ENCODE data around the gene GPR142.

Gene GPR142

GRCh38 chr17:74394275-74394950 lies 27.1 kb downstream of the GPR142 start:
- Histone ChIP-seq H3K4me2 (ENCODE audit: low read depth, low read length, poor library complexity, severe bottlenecking) (no peak overlapping the region), H3K79me2 (ENCODE audit: insufficient read depth, low read length) (no peaks in the 10 kb centered on the region), H3K9me3 (ENCODE audit: insufficient read depth, low read depth, low read length) (no peaks in the 10 kb centered on the region), H3K9ac (ENCODE audit: low read depth, low read length, poor library complexity, severe bottlenecking) (no peak overlapping the region), H3K27me3 (ENCODE audit: insufficient read depth, low read length, poor library complexity, severe bottlenecking) (no peaks in the 10 kb centered on the region), H3K4me3 (ENCODE audit: low read length, poor library complexity, severe bottlenecking) (no peak overlapping the region), H3F3A (ENCODE audit: low read depth) (no peaks in the 10 kb centered on the region), H3K36me3 (ENCODE audit: insufficient read depth, low read length) (no peaks in the 10 kb centered on the region), H3K4me1 (ENCODE audit: insufficient read depth, low read length, poor library complexity, severe bottlenecking) (no peaks in the 10 kb centered on the region), H3K9me2 (replicated peaks; ENCODE audit: low read depth, low read length) (no peaks in the 10 kb centered on the region), H4K20me1 (ENCODE audit: insufficient read depth, low read length, poor library complexity, severe bottlenecking) (no peaks in the 10 kb centered on the region), H2AFZ (ENCODE audit: low read length) (no peak overlapping the region)
- no peak for TF ChIP-seq CTCF (conservative IDR thresholded peaks at IDR 0.05; ENCODE audit: low read length)
- TF ChIP-seq EZH2phosphoT487 (IDR thresholded peaks at IDR 0.05; ENCODE audit: borderline replicate concordance), result no peak

- Histone ChIP-seq H3K9me2 (replicated peaks; ENCODE audit: low read depth, low read length) (no peaks in the 10 kb centered on the region), H2AFZ (ENCODE audit: low read length) (no peak overlapping the region), H3K9ac (ENCODE audit: low read depth, low read length, poor library complexity, severe bottlenecking) (no peak overlapping the region), H3K4me3 (ENCODE audit: low read length, poor library complexity, severe bottlenecking) (no peak overlapping the region), H3K4me2 (ENCODE audit: low read depth, low read length, poor library complexity, severe bottlenecking) (no peak overlapping the region), H4K20me1 (ENCODE audit: insufficient read depth, low read length, poor library complexity, severe bottlenecking) (no peaks in the 10 kb centered on the region), H3K4me1 (ENCODE audit: insufficient read depth, low read length, poor library complexity, severe bottlenecking) (no peaks in the 10 kb centered on the region), H3F3A (ENCODE audit: low read depth) (no peaks in the 10 kb centered on the region), H3K9me3 (ENCODE audit: insufficient read depth, low read depth, low read length) (no peaks in the 10 kb centered on the region), H3K27me3 (ENCODE audit: insufficient read depth, low read length, poor library complexity, severe bottlenecking) (no peaks in the 10 kb centered on the region), H3K36me3 (ENCODE audit: insufficient read depth, low read length) (no peaks in the 10 kb centered on the region), H3K79me2 (ENCODE audit: insufficient read depth, low read length) (no peaks in the 10 kb centered on the region)
- TF ChIP-seq CTCF (conservative IDR thresholded peaks at IDR 0.05; ENCODE audit: low read length), result no peak
- TF ChIP-seq EZH2phosphoT487 (IDR thresholded peaks at IDR 0.05; ENCODE audit: borderline replicate concordance), result no peak
Measured at GRCh38 chr17:74394977-74395376, 27.7 kb downstream of the GPR142 start.

GRCh38 chr17:74396567-74396966 lies 29.3 kb downstream of the GPR142 start:
- Histone ChIP-seq H3K9me2 (replicated peaks; ENCODE audit: low read depth, low read length) (no peaks in the 10 kb centered on the region), H3K79me2 (ENCODE audit: insufficient read depth, low read length) (no peaks in the 10 kb centered on the region), H3K9me3 (ENCODE audit: insufficient read depth, low read depth, low read length) (no peaks in the 10 kb centered on the region), H3K36me3 (ENCODE audit: insufficient read depth, low read length) (no peaks in the 10 kb centered on the region), H4K20me1 (ENCODE audit: insufficient read depth, low read length, poor library complexity, severe bottlenecking) (no peaks in the 10 kb centered on the region), H3K27me3 (ENCODE audit: insufficient read depth, low read length, poor library complexity, severe bottlenecking) (no peaks in the 10 kb centered on the region), H3K9ac (ENCODE audit: low read depth, low read length, poor library complexity, severe bottlenecking) (no peak overlapping the region), H2AFZ (ENCODE audit: low read length) (no peak overlapping the region), H3K4me1 (ENCODE audit: insufficient read depth, low read length, poor library complexity, severe bottlenecking) (no peaks in the 10 kb centered on the region), H3K4me3 (ENCODE audit: low read length, poor library complexity, severe bottlenecking) (no peak overlapping the region), H3F3A (ENCODE audit: low read depth) (no peaks in the 10 kb centered on the region), H3K4me2 (ENCODE audit: low read depth, low read length, poor library complexity, severe bottlenecking) (no peak overlapping the region)
- no peak for TF ChIP-seq CTCF (conservative IDR thresholded peaks at IDR 0.05; ENCODE audit: low read length)
- no peak for TF ChIP-seq EZH2phosphoT487 (IDR thresholded peaks at IDR 0.05; ENCODE audit: borderline replicate concordance)
